ENCODE data around the gene CYGB. TPM values are rescaled to one million over a fixed set of nuclear protein-coding genes. Genes with fewer than 3 reads are reported as not detected.
A peak's percentile ranks its signal among the peaks of the same experiment; 100 is the strongest.

CYGB gene
- total and polyA plus RNA-seq, 2 of the 13 experiments (the other 11 are each of a cell fraction or from before 2014, with no cell fraction given): 18.9 to 27.1 TPM

GRCh38 chr17:76501018-76501826 lies 36.3 kb downstream of the CYGB start, which contains the start of gene RHBDF2 (continued):
- peak; percentile 81 for TF ChIP-seq MTERF4 (CRISPR knock-in tag; IDR thresholded peaks at IDR 0.05)
- no peak for TF ChIP-seq KLF9 (CRISPR knock-in tag; IDR thresholded peaks at IDR 0.05; ENCODE audit: low read depth)
- no peak for TF ChIP-seq ARID2 (CRISPR knock-in tag; IDR thresholded peaks at IDR 0.05; ENCODE audit: borderline replicate concordance)
- TF ChIP-seq ZNF24 (IDR thresholded peaks at IDR 0.05): no peak
- no peak for TF ChIP-seq CEBPG (CRISPR knock-in tag; IDR thresholded peaks at IDR 0.05)
- TF ChIP-seq, protein P1, sequence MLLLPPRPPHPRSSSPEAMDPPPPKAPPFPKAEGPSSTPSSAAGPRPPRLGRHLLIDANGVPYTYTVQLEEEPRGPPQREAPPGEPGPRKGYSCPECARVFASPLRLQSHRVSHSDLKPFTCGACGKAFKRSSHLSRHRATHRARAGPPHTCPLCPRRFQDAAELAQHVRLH (CRISPR knock-in tag; IDR thresholded peaks at IDR 0.05; ENCODE audit: borderline replicate concordance, low read depth): 0 out of 2 replicates have a peak, but pooled peaks have one; percentile 52
- TF ChIP-seq ZNF101 (CRISPR knock-in tag; IDR thresholded peaks at IDR 0.05; ENCODE audit: borderline replicate concordance, low read depth): no peak
- TF ChIP-seq UBTF (CRISPR knock-in tag; IDR thresholded peaks at IDR 0.05): no peak; the same call in 1 of the 2 replicates
- TF ChIP-seq ZC3H4 (CRISPR knock-in tag; IDR thresholded peaks at IDR 0.05; ENCODE audit: borderline replicate concordance): no peak
- peak; percentile 51; the same call in 1 of the 2 replicates for TF ChIP-seq ZNF142 (CRISPR knock-in tag; IDR thresholded peaks at IDR 0.05)
- no peak for TF ChIP-seq HMG20A (CRISPR knock-in tag; IDR thresholded peaks at IDR 0.05; ENCODE audit: borderline replicate concordance)
- TF ChIP-seq SP4 (CRISPR knock-in tag; IDR thresholded peaks at IDR 0.05): peak; percentile 97
- no peak for TF ChIP-seq ZNF362 (CRISPR knock-in tag; IDR thresholded peaks at IDR 0.05; ENCODE audit: borderline replicate concordance)
- TF ChIP-seq, protein P2, sequence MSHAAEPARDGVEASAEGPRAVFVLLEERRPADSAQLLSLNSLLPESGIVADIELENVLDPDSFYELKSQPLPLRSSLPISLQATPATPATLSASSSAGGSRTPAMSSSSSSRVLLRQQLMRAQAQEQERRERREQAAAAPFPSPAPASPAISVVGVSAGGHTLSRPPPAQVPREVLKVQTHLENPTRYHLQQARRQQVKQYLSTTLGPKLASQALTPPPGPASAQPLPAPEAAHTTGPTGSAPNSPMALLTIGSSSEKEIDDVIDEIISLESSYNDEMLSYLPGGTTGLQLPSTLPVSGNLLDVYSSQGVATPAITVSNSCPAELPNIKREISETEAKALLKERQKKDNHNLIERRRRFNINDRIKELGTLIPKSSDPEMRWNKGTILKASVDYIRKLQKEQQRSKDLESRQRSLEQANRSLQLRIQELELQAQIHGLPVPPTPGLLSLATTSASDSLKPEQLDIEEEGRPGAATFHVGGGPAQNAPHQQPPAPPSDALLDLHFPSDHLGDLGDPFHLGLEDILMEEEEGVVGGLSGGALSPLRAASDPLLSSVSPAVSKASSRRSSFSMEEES (CRISPR knock-in tag; IDR thresholded peaks at IDR 0.05): 0 out of 2 replicates have a peak, but pooled peaks have one; percentile 19
- TF ChIP-seq SRSF4 (IDR thresholded peaks at IDR 0.05; ENCODE audit: low read depth, low read length, poor library complexity, severe bottlenecking): no peak
- TF ChIP-seq ZNF607 (CRISPR knock-in tag; IDR thresholded peaks at IDR 0.05; ENCODE audit: borderline replicate concordance): no peak; the same call in 1 of the 2 replicates
